Small intestine (tissue), 7 donors: ENCODE results near the gene SHROOM3. TPM values are rescaled to one million over a fixed set of nuclear protein-coding genes. Genes with fewer than 3 reads are reported as not detected.

Source experiments
- DNase-seq, 2 donors: peaks; one replicate each; pipeline versions ENCODE4 v3.0.0 to v3.0.0-alpha.2; 2013
- FAIRE-seq: peaks from 2 replicates; lab custom pipeline; 2012; peaks lifted over from hg19 to GRCh38; lab: Jason Lieb, UNC
- H3K27ac ChIP-seq, 3 donors: one replicate each; pipeline ENCODE4 v1.5.1; 2013; ENCODE audit warnings: low read length in 2 of 3, mild to moderate bottlenecking in 2 of 3, control low read depth in 1 of 3, inconsistent platforms in 1 of 3, low read depth in 1 of 3, moderate library complexity in 1 of 3
- H3K27me3 ChIP-seq, 3 donors: one replicate each; pipeline ENCODE4 v1.6.1; 2013; ENCODE audit warnings: low read length in 3 of 3, inconsistent platforms in 1 of 3; ENCODE audit not compliant: control insufficient read depth in 3 of 3, insufficient read depth in 3 of 3
- H3K36me3 ChIP-seq, 3 donors: one replicate each; pipeline ENCODE4 v1.6.1; 2013; ENCODE audit warnings: low read length in 3 of 3, inconsistent platforms in 1 of 3, low read depth in 1 of 3, mild to moderate bottlenecking in 1 of 3, moderate library complexity in 1 of 3; ENCODE audit not compliant: control insufficient read depth in 3 of 3, insufficient read depth in 2 of 3
- H3K4me1 ChIP-seq, 3 donors: one replicate each; pipeline ENCODE4 v1.6.1; 2013; ENCODE audit warnings: low read length in 2 of 3, inconsistent platforms in 1 of 3, low read depth in 1 of 3, mild to moderate bottlenecking in 1 of 3, moderate library complexity in 1 of 3; ENCODE audit not compliant: control insufficient read depth in 3 of 3, insufficient read depth in 2 of 3
- H3K4me3 ChIP-seq, 3 donors: one replicate each; pipeline ENCODE4 v1.5.1; 2013; ENCODE audit warnings: low read length in 3 of 3, control low read depth in 1 of 3, inconsistent platforms in 1 of 3, low read depth in 1 of 3, mild to moderate bottlenecking in 1 of 3, moderate library complexity in 1 of 3
- H3K9me3 ChIP-seq, 2 donors: one replicate each; pipeline ENCODE4 v1.6.1; 2013; ENCODE audit warnings: low read depth in 1 of 2, low read length in 1 of 2; ENCODE audit not compliant: control insufficient read depth in 2 of 2, insufficient read depth in 1 of 2
- WGBS, 3 donors: extraction: QIAGEN DNeasy Blood & Tissue Kit; methylation state at CpG; one replicate each; pipeline ENCODE4 v1.1.7; 2013; 5-methylcytosine and 5-hydroxymethylcytosine counted together
- polyA plus RNA-seq, 4 donors: library from polyadenylated mRNA; stranded (reverse) in 3 of 4; unstranded in 1 of 4; fragments of 200-250 nt in 3 of 4; fragments of 120-200 nt in 1 of 4; gene quantifications; one replicate each; pipeline versions ENCODE4 v1.2.1 to v1.2.3, GENCODE V29; 2013
- donor health status: healthy with polysubstance abuse.
- donor health status: control.
- donor health status: control.
- donor health status: Bipolar disorder and iron deficiency.
- donor health status: healthy.

SHROOM3 gene
- polyA plus RNA-seq, 4 donors: 21.6 to 52.5 (median 27.8) TPM

- FAIRE-seq (no peak), DNase-seq (no peak)
- 12 to 53% (median 32%) methylated on average over 1 of the region's 1 CpG for WGBS, 3 donors
- H3K36me3 ChIP-seq: peaks cover 0 to 15% (median 13%) of the 10 kb centered on the region in 3 donors
- no peaks in the 10 kb centered on the region for H3K27me3 ChIP-seq
- peaks cover under 1 to 13% (median 2%) of the 10 kb centered on the region in 3 donors for H3K4me1 ChIP-seq
- no peak overlapping the region for H3K4me3 ChIP-seq
- H3K27ac ChIP-seq: no peak overlapping the region
- no peaks in the 10 kb centered on the region for H3K9me3 ChIP-seq
These were observed 193.2 kb downstream of the SHROOM3 start for GRCh38 chr4:76628251-76628650.

- WGBS, 3 donors: 44 to 95% (median 89%) methylated on average over 1 of the region's 1 CpG
- FAIRE-seq (no peak), DNase-seq (no peak)
- no peak overlapping the region for H3K27ac ChIP-seq
- peaks cover 0 to 16% (median 9%) of the 10 kb centered on the region in 3 donors for H3K36me3 ChIP-seq
- H3K4me3 ChIP-seq: no peak overlapping the region
- H3K9me3 ChIP-seq: no peaks in the 10 kb centered on the region
- H3K27me3 ChIP-seq: no peaks in the 10 kb centered on the region
- peaks cover 0 to 1% (median 0%) of the 10 kb centered on the region in 3 donors for H3K4me1 ChIP-seq
These were observed 195.7 kb downstream of the SHROOM3 start for GRCh38 chr4:76630741-76631140.

GRCh38 chr4:76634220-76634619 is 199.2 kb downstream of the SHROOM3 start:
- Histone ChIP-seq H3K27ac (no peak overlapping the region), H3K9me3 (no peaks in the 10 kb centered on the region), H3K4me1 (no peaks in the 10 kb centered on the region), H3K4me3 (no peak overlapping the region), H3K36me3 (peaks cover 0 to 15% (median 9%) of the 10 kb centered on the region in 3 donors), H3K27me3 (no peaks in the 10 kb centered on the region)
- DNase-seq (no peak), FAIRE-seq (no peak)
- WGBS, 3 donors: 30 to 38% (median 32%) methylated on average over 3 of the region's 3 CpGs

- FAIRE-seq: no peak
These were observed 202.8 kb downstream of the SHROOM3 start for GRCh38 chr4:76637712-76638361.

GRCh38 chr4:76639288-76639687 is 204.3 kb downstream of the SHROOM3 start:
- no peaks in the 10 kb centered on the region for H3K9me3 ChIP-seq
- no peak overlapping the region for H3K4me3 ChIP-seq
- DNase-seq (no peak), FAIRE-seq (no peak)
- peaks cover 0 to 11% (median 2%) of the 10 kb centered on the region in 3 donors for H3K36me3 ChIP-seq
- no peaks in the 10 kb centered on the region for H3K27me3 ChIP-seq
- H3K4me1 ChIP-seq: no peaks in the 10 kb centered on the region
- H3K27ac ChIP-seq: no peak overlapping the region
- 60 to 78% (median 74%) methylated on average over 4 of the region's 4 CpGs for WGBS, 3 donors

More at GRCh38 chr4:76637712-76638361, 202.8 kb downstream of the SHROOM3 start:
- no peak overlapping the region for H3K27ac ChIP-seq
- no peaks in the 10 kb centered on the region for H3K4me1 ChIP-seq
- no peak for DNase-seq
- H3K36me3 ChIP-seq: peaks cover 0 to 16% (median 2%) of the 10 kb centered on the region in 3 donors
- 80 to 82% (median 82%) methylated on average over 5 of the region's 5 CpGs for WGBS, 3 donors
- no peaks in the 10 kb centered on the region for H3K9me3 ChIP-seq
- no peaks in the 10 kb centered on the region for H3K27me3 ChIP-seq
- no peak overlapping the region for H3K4me3 ChIP-seq

GRCh38 chr4:76640353-76640910 is 205.4 kb downstream of the SHROOM3 start:
- WGBS, 3 donors: 40 to 71% (median 55%) methylated on average over 6 of the region's 6 CpGs
- no peaks in the 10 kb centered on the region for H3K4me1 ChIP-seq
- no peak for FAIRE-seq
- no peak for DNase-seq
- H3K9me3 ChIP-seq: no peaks in the 10 kb centered on the region
- no peak overlapping the region for H3K27ac ChIP-seq
- peaks cover 0 to 15% (median 3%) of the 10 kb centered on the region in 3 donors for H3K36me3 ChIP-seq
- H3K4me3 ChIP-seq: no peak overlapping the region
- no peaks in the 10 kb centered on the region for H3K27me3 ChIP-seq

- FAIRE-seq: no peak
- H3K36me3 ChIP-seq: peaks cover 0 to 15% (median 5%) of the 10 kb centered on the region in 3 donors
- H3K27ac ChIP-seq: no peak overlapping the region
- 82 to 89% (median 88%) methylated on average over 4 of the region's 4 CpGs for WGBS, 3 donors
- no peak overlapping the region for H3K4me3 ChIP-seq
- no peaks in the 10 kb centered on the region for H3K4me1 ChIP-seq
- peak in 1 of 2 donors; percentile 37 for DNase-seq
- no peaks in the 10 kb centered on the region for H3K27me3 ChIP-seq
- H3K9me3 ChIP-seq: no peaks in the 10 kb centered on the region
These were observed 206.3 kb downstream of the SHROOM3 start for GRCh38 chr4:76641351-76641750.

GRCh38 chr4:76641758-76642157 is 206.7 kb downstream of the SHROOM3 start:
- Histone ChIP-seq H3K9me3 (no peaks in the 10 kb centered on the region), H3K27ac (no peak overlapping the region), H3K4me1 (no peaks in the 10 kb centered on the region), H3K36me3 (peaks cover 0 to 15% (median 5%) of the 10 kb centered on the region in 3 donors), H3K27me3 (no peaks in the 10 kb centered on the region), H3K4me3 (no peak overlapping the region)
- 85 to 93% (median 86%) methylated on average over 2 of the region's 2 CpGs for WGBS, 3 donors
- no peak for DNase-seq
- no peak for FAIRE-seq
